GM19238 (cell line): ENCODE data around the gene NPS.

ENCODE experiments used
- DNase-seq: peaks from one replicate; pipeline ENCODE4 v3.0.0; 2011; ENCODE audit warnings: low spot score; ENCODE audit not compliant: insufficient read length

The NPS gene

GRCh38 chr10:127556916-127557315 is 7.8 kb downstream of the NPS start:
- no peak for DNase-seq

DNA sequence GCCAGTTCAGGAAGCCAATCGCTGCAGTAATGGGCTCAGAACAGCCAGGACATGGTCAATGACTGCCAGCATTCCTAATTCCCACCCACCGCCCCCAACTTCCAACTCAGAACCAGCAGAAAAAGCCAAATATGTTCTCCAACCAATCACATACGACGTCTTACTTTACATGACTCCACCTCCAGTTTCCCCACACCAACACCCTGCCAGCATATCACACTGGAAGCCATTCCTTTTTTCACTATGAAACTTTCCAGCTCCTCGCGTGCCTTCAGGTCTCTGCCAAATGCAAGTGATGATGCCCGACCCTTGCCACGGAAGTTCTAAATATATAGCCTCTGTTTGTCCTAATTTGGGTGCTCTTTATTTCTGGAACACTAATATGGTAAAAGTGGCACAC is 12.5 kb downstream of the NPS start:
- DNase-seq = no peak

DNA sequence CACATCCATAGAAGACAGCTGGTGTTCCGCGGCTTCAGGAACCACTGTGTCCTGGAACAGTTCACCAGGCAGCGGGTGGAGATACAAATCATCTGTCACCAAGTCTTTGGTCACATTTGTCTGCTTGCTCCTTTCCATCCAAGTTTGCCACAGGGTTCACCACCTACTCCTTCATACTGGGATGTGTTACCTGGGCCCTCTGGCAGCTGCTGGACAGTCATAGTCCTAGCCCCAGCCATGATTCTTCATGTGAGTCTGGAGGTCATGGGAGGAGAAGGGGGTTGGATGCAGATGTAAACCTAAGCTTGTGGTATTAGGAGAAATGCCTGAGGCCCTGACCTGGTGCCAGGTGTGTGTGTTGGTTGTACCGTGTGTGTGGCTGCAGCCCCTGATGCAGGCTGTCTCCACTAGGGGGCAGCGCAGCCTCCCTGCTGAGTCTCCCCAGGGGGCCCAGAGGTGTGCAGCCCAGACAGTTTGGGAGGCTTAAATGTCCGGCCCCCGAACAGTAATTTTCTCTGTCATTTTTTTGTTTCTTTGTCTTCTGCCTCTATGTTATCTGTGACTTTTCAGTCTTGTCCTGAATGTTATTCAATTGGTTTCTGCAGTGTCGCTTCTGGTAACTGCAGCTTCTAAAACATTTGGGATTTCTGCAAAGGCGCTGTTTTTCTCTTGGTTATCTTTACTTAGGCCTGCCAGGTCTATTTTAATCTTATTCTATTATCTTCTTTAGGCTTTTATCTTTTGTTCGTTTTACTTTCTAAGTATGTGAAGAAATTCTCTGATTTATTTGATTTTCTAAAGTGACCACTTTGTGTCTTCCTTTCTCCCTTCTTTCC is 14.8 kb downstream of the NPS start:
- DNase-seq = peak; percentile 18

- DNase-seq = no peak
Observed at GRCh38 chr10:127564644-127565043, 15.5 kb downstream of the NPS start.

GRCh38 chr10:127565583-127565982 is 16.5 kb downstream of the NPS start:
- no peak for DNase-seq

GRCh38 chr10:127569210-127569609 is 20.1 kb downstream of the NPS start:
- no peak for DNase-seq

DNA sequence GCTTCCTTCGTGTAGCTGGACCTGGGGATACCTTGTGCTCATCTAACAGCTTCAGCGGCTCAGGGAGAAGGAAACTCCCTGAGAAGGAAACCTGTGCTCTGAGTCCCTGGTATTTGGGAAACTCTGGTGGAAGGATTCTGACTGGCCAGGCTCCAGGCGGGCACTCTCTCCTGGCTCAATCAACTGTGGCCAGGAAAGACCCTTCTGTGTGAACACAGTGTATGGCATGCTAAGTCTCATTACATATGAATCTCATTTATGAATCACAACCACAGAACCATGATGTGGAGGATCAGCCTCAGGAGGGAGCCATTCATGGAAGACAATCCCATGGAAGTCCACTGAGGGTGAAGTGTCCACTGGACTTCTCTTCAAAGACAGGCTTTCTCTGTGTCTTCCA is 20.9 kb downstream of the NPS start:
- DNase-seq = no peak

GRCh38 chr10:127571386-127571785 is 22.3 kb downstream of the NPS start:
- DNase-seq = no peak

GRCh38 chr10:127576051-127576450 is 26.9 kb downstream of the NPS start:
- no peak for DNase-seq

DNA sequence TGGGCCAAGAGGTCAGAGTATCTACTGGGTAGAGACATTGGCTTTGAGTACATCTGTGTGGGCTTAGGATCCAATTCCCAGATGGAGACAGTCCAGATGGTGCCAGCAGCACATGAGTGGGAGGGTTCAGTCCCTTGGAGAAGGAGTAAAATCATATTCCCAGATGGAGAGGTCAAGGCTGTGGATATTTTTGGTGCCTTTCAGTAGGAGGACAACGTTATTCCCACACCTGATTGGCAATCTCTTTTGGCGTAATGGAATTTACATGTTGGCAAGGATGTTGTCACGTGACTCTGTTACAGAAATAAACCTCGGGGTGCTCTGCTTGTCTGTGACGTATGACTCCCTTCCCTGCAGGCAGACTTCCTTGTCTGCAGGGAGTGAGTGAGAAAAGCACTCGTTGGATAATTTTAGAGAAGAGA is 27.6 kb downstream of the NPS start:
- DNase-seq = no peak

GRCh38 chr10:127577376-127578258 is 28.5 kb downstream of the NPS start:
- DNase-seq = no peak

DNA sequence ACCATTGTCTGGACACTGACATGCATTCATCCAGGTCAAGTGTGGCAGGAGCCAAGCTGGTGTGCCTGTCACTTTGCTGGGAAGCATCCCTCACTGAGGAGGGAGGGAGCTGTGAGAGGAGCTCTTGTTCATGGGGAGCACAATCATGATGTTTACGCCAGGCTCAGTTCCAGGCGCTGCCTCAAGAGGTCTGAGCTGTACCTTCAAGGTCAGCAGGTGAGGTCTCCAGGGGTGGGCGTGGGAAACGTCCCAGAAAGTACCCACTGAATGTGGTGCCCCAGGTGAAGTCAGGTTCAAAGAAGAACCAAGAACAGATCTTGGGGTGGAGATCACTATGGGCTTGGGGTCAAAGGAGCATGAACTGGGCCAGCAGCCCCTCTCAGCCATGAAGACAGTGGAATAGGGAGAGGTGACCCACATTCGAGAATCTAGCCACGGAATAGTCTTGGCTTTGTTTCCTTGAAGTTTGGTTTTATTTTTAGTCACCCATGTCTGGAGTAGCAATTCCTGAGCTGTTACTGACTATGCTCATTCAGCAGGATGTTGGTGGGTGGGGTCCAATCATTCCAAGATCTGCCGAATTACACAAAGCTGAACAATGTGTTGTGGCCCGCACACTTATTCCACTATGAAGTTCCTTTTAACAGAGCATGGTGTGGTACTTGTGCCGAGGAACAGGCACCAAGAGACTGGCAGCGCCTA is 29.3 kb downstream of the NPS start:
- DNase-seq = no peak

DNA sequence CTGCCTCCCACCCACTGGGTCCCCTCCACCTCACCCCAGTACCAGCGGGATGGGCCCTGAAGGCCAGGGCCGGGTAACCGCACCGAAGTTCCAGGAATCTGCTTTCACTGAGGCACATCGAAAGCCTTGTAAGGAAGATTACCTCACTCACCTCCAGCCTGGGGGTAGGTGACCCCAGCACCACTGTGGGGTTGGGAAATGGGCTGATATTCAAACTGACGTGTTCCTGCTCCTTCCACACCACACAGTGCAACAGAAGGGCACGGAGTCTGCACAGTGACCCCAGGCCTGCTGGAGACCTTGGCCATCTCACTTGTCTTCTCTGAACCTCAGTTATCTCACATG is 29.8 kb downstream of the NPS start:
- DNase-seq = no peak

- DNase-seq = no peak
Observed at GRCh38 chr10:127579640-127580039, 30.5 kb downstream of the NPS start.

DNA sequence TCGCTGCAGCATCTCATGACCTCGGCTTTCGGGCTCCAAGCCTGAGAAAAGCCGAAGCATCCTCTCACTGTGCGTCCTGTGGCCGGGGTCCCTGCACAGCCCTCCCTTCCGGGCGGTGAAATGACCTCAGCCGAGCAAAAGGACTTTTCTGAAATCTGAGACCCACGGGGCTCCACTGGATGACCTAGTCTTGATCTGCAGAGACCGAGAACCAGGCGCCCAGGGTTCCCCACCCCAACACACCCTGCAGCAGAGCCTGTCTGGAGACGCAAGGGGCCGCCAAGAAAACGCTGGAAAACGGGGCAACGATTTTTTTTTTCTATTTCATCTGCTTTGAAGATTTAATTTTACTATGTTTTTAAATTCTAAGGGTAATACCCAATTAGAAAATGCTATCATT is 31.7 kb downstream of the NPS start:
- DNase-seq = no peak

GRCh38 chr10:127585519-127586023 is 36.5 kb downstream of the NPS start:
- no peak for DNase-seq

- DNase-seq = no peak
Observed at GRCh38 chr10:127587668-127588365, 38.7 kb downstream of the NPS start.

GRCh38 chr10:127592586-127592985 is 43.5 kb downstream of the NPS start:
- no peak for DNase-seq

DNA sequence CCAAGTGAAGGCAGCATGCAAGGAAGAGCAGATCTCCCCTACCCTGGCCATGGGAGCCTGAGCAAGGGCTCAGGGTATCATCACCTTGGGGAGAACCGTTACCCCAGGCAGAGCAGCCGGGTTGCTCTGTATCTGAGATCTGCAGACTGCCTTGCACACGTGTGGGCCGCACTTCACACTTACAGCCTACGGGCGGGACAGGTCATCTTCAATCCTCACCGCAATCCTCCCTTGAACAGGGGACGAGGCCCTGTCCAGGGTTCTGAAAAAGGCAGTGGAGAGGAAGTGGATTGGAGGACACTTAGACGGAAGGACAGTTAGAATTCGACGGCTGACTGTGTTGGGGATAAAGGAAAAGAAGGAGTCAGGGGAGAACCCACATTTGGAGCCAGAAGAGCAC is 51.4 kb downstream of the NPS start:
- no peak for DNase-seq
